ENCODE results near the gene C1QBP.
A peak's percentile ranks its signal among the peaks of the same experiment; 100 is the strongest.
"Not testable (repeated sequence)": the region's sequence is repeated elsewhere in the genome, so short reads cannot be mapped to it uniquely, and the experiment has no call there.

C1QBP gene

GRCh38 chr17:5446786-5447185, 7.8 kb upstream of the C1QBP start:
- no peak overlapping the region for H3K9ac ChIP-seq (ENCODE audit: insufficient read length, low read depth)

GRCh38 chr17:5444209-5444608, 5.3 kb upstream of the C1QBP start:
- no peaks in the 10 kb centered on the region for H3K9me3 ChIP-seq (ENCODE audit: insufficient read depth, low read length)
- H3K27me3 ChIP-seq (ENCODE audit: insufficient read depth, insufficient read length) = no peaks in the 10 kb centered on the region
- no peak overlapping the region for H3K9ac ChIP-seq (ENCODE audit: insufficient read length, low read depth)
- no peak for DNase-seq (ENCODE audit: low read depth, low spot score)
- H3K4me1 ChIP-seq (ENCODE audit: insufficient read depth, insufficient read length) = no peaks in the 10 kb centered on the region
- no peak for TF ChIP-seq ZNF274 (IDR thresholded peaks at IDR 0.05; ENCODE audit: low read depth, low read length)
- no peak for TF ChIP-seq YY1 (IDR thresholded peaks at IDR 0.05; ENCODE audit: insufficient read depth, insufficient read length)
- TF ChIP-seq SUZ12 (IDR thresholded peaks at IDR 0.05; ENCODE audit: extremely low read depth, insufficient read depth, insufficient read length) = no peak
- H3K4me3 ChIP-seq (ENCODE audit: insufficient read length, low read depth) = no peak overlapping the region
- H3K36me3 ChIP-seq (ENCODE audit: insufficient read depth, insufficient read length, low read length) = peaks cover 70% of the 10 kb centered on the region

More at GRCh38 chr17:5446786-5447185, 7.8 kb upstream of the C1QBP start:
- H3K9me3 ChIP-seq (ENCODE audit: insufficient read depth, low read length) = no peaks in the 10 kb centered on the region
- no peaks in the 10 kb centered on the region for H3K4me1 ChIP-seq (ENCODE audit: insufficient read depth, insufficient read length)
- DNase-seq (ENCODE audit: low read depth, low spot score) = no peak
- TF ChIP-seq SUZ12 (IDR thresholded peaks at IDR 0.05; ENCODE audit: extremely low read depth, insufficient read depth, insufficient read length) = no peak
- TF ChIP-seq ZNF274 (IDR thresholded peaks at IDR 0.05; ENCODE audit: low read depth, low read length) = no peak
- TF ChIP-seq YY1 (IDR thresholded peaks at IDR 0.05; ENCODE audit: insufficient read depth, insufficient read length) = no peak
- no peaks in the 10 kb centered on the region for H3K27me3 ChIP-seq (ENCODE audit: insufficient read depth, insufficient read length)
- H3K36me3 ChIP-seq (ENCODE audit: insufficient read depth, insufficient read length, low read length) = peaks cover 79% of the 10 kb centered on the region
- H3K4me3 ChIP-seq (ENCODE audit: insufficient read length, low read depth) = no peak overlapping the region

DNA sequence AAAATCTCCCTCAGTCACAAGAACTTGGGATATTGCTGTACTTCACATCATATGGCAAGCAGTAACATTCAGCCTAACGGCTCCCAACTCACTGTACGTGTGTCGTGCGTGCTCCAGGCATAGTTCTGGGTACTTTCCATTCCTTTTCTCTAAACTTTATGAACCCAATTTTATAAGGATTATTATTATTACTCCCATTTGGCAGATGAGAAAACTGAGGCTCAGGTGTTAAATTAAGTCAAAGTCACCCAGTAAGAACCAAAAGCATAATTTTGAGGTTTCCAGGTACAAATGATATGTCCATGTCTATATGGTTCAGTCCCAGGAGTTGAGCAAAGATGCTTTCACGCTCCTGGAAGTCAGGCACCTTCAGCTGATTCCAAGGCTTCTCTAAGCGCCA, 4.8 kb upstream of the C1QBP start:
- Histone ChIP-seq H3K4me3 (ENCODE audit: insufficient read length, low read depth) (no peak overlapping the region), H3K9me3 (ENCODE audit: insufficient read depth, low read length) (no peaks in the 10 kb centered on the region), H3K9ac (ENCODE audit: insufficient read length, low read depth) (no peak overlapping the region), H3K4me1 (ENCODE audit: insufficient read depth, insufficient read length) (no peaks in the 10 kb centered on the region), H3K36me3 (ENCODE audit: insufficient read depth, insufficient read length, low read length) (peaks cover 65% of the 10 kb centered on the region), H3K27me3 (ENCODE audit: insufficient read depth, insufficient read length) (no peaks in the 10 kb centered on the region)
- DNase-seq (ENCODE audit: low read depth, low spot score) = no peak
- no peak for TF ChIP-seq YY1 (IDR thresholded peaks at IDR 0.05; ENCODE audit: insufficient read depth, insufficient read length)
- TF ChIP-seq ZNF274 (IDR thresholded peaks at IDR 0.05; ENCODE audit: low read depth, low read length) = no peak
- no peak for TF ChIP-seq SUZ12 (IDR thresholded peaks at IDR 0.05; ENCODE audit: extremely low read depth, insufficient read depth, insufficient read length)

GRCh38 chr17:5439446-5439764, 450 bp upstream of the C1QBP start:
- Histone ChIP-seq H3K27me3 (ENCODE audit: insufficient read depth, insufficient read length) (no peaks in the 10 kb centered on the region), H3K36me3 (ENCODE audit: insufficient read depth, insufficient read length, low read length) (peaks cover 62% of the 10 kb centered on the region), H3K4me1 (ENCODE audit: insufficient read depth, insufficient read length) (no peaks in the 10 kb centered on the region), H3K9me3 (ENCODE audit: insufficient read depth, low read length) (no peaks in the 10 kb centered on the region), H3K9ac (ENCODE audit: insufficient read length, low read depth) (no peak overlapping the region), H3K4me3 (ENCODE audit: insufficient read length, low read depth) (no peak overlapping the region)
- DNase-seq (ENCODE audit: low read depth, low spot score) = no peak
- no peak for TF ChIP-seq ZNF274 (IDR thresholded peaks at IDR 0.05; ENCODE audit: low read depth, low read length)
- no peak for TF ChIP-seq SUZ12 (IDR thresholded peaks at IDR 0.05; ENCODE audit: extremely low read depth, insufficient read depth, insufficient read length)
- no peak for TF ChIP-seq YY1 (IDR thresholded peaks at IDR 0.05; ENCODE audit: insufficient read depth, insufficient read length)

- peaks cover 64% of the 10 kb centered on the region for H3K36me3 ChIP-seq (ENCODE audit: insufficient read depth, insufficient read length, low read length)
- no peak for DNase-seq (ENCODE audit: low read depth, low spot score)
Measured at GRCh38 chr17:5437721-5438317, 1.1 kb downstream of the C1QBP start.

DNA sequence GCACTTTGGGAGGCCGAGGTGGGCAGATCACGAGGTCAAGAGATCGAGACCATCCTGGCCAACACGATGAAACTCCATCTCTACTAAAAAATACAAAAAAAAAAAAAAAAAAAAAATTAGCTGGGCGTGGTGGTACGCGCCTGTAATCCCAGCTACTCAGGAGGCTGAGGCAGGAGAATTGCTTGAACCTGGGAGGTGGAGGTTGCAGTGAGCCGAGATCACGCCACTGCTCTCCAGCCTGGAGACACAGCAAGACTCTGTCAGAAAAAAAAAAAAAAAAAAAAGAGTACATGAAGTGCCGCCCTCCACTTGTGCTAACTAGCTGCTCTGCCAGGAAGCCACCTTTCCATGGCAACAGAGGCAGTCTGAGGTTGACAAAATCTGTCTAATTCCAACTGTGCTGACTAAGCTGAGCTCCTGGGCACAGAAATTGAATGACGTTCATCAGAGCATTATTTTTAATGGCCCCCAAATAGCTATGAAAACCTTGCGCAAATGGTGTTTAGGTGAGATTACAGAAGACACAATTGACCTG, 3.1 kb downstream of the C1QBP start:
- H3K9ac ChIP-seq (ENCODE audit: insufficient read length, low read depth); H3K4me3 ChIP-seq (ENCODE audit: insufficient read length, low read depth); H3K4me1 ChIP-seq (ENCODE audit: insufficient read depth, insufficient read length); H3K27me3 ChIP-seq (ENCODE audit: insufficient read depth, insufficient read length); DNase-seq (ENCODE audit: low read depth, low spot score); H3K9me3 ChIP-seq (ENCODE audit: insufficient read depth, low read length): not testable (repeated sequence)
- H3K36me3 ChIP-seq (ENCODE audit: insufficient read depth, insufficient read length, low read length) = peaks cover 68% of the 10 kb centered on the region

More at GRCh38 chr17:5437721-5438317, 1.1 kb downstream of the C1QBP start:
- TF ChIP-seq YY1 (IDR thresholded peaks at IDR 0.05; ENCODE audit: insufficient read depth, insufficient read length) (no peak), ZNF274 (IDR thresholded peaks at IDR 0.05; ENCODE audit: low read depth, low read length) (no peak)
- Histone ChIP-seq H3K9me3 (ENCODE audit: insufficient read depth, low read length) (no peaks in the 10 kb centered on the region), H3K27me3 (ENCODE audit: insufficient read depth, insufficient read length) (no peaks in the 10 kb centered on the region), H3K9ac (ENCODE audit: insufficient read length, low read depth) (peak overlapping the region; percentile 98), H3K4me3 (ENCODE audit: insufficient read length, low read depth) (peak overlapping the region; percentile 88), H3K4me1 (ENCODE audit: insufficient read depth, insufficient read length) (no peaks in the 10 kb centered on the region)

DNA sequence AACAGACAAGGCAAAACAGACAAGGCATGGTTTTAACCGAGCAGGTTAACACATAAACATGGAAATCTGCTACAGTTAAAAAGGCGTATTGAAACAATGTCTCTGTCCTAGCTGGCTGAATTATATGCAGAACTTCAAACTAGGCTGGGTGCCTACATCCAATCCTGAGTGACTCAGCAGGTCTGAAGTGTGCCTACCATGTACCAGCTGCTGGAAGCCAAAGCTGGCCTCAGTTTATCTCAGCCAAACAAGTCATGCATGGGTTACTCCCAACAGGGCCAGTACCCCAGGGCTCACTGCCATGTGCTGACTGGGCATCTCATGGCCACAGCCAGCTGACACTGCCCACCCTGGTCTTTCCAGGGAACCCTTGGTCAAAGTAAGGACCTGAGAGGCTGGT, 4.0 kb downstream of the C1QBP start:
- TF ChIP-seq YY1 (IDR thresholded peaks at IDR 0.05; ENCODE audit: insufficient read depth, insufficient read length) (no peak), SUZ12 (IDR thresholded peaks at IDR 0.05; ENCODE audit: extremely low read depth, insufficient read depth, insufficient read length) (no peak), ZNF274 (IDR thresholded peaks at IDR 0.05; ENCODE audit: low read depth, low read length) (no peak)
- H3K9me3 ChIP-seq (ENCODE audit: insufficient read depth, low read length) = no peaks in the 10 kb centered on the region
- no peak overlapping the region for H3K9ac ChIP-seq (ENCODE audit: insufficient read length, low read depth)
- H3K27me3 ChIP-seq (ENCODE audit: insufficient read depth, insufficient read length) = no peaks in the 10 kb centered on the region
- H3K4me3 ChIP-seq (ENCODE audit: insufficient read length, low read depth) = no peak overlapping the region
- no peak for DNase-seq (ENCODE audit: low read depth, low spot score)
- H3K36me3 ChIP-seq (ENCODE audit: insufficient read depth, insufficient read length, low read length) = peaks cover 73% of the 10 kb centered on the region
- no peaks in the 10 kb centered on the region for H3K4me1 ChIP-seq (ENCODE audit: insufficient read depth, insufficient read length)
